HEK293 (cell line): Measurements from ENCODE around the gene FPR1.
A peak's percentile ranks its signal among the peaks of the same experiment; 100 is the strongest.

Experiments
- CTCF ChIA-PET: fragments of 350-600 bp; formaldehyde crosslinking; extraction: SDS; loops from one replicate; lab custom pipeline; 2021; ENCODE audit warnings: antibody characterized with exemption; lab: Yijun Ruan, JAX
- POLR2A ChIA-PET: fragments of 300-600 bp; formaldehyde crosslinking; extraction: SDS; loops from one replicate; lab custom pipeline; 2020; ENCODE audit warnings: antibody characterized with exemption, inconsistent platforms; lab: Yijun Ruan, JAX
- H3K27ac ChIP-seq: fragments of 200-500 bp; sonication (Bioruptor generic); 2 replicates; pipeline ENCODE4 v1.5.1; 2014; ENCODE audit warnings: low read depth, low read length, control low read depth, inconsistent platforms; ENCODE audit errors: extremely low read depth
- H3K36me3 ChIP-seq, 2 experiments: fragments of 200-500 bp in 1 of 2; sonication (Bioruptor generic) in 1 of 2; 1 replicate in 1 of 2; 2 replicates in 1 of 2; pipeline ENCODE4 v1.5.1; 2014 to 2017; ENCODE audit warnings: inconsistent platforms in 2 of 2, low read length in 2 of 2; ENCODE audit not compliant: control insufficient read depth in 2 of 2, insufficient read depth in 1 of 2
- H3K4me1 ChIP-seq: fragments of 200-500 bp; sonication (Bioruptor generic); 2 replicates; pipeline ENCODE4 v1.5.1; 2014; ENCODE audit warnings: mild to moderate bottlenecking, low read length, inconsistent platforms; ENCODE audit not compliant: control insufficient read depth, insufficient read depth
- H3K4me3 ChIP-seq: 2 replicates; pipeline ENCODE4 v1.5.1; 2011; ENCODE audit warnings: low read depth, mild to moderate bottlenecking, control low read depth, low read length, moderate library complexity
- H3K9me3 ChIP-seq: fragments of 200-500 bp; sonication (Bioruptor generic); 2 replicates; pipeline ENCODE4 v1.5.1; 2014; ENCODE audit warnings: low read depth, low read length, inconsistent platforms; ENCODE audit not compliant: control insufficient read depth, insufficient read depth
- ATF2 ChIP-seq: fragments of 450-650 bp; formaldehyde crosslinking; IDR thresholded peaks from 2 replicates; pipeline ENCODE4 v1.5.1; 2016; ENCODE audit warnings: missing biosample characterization, missing genetic modification characterization, low read depth
- KLF1 ChIP-seq: fragments of 450-650 bp; formaldehyde crosslinking; IDR thresholded peaks from 2 replicates; pipeline ENCODE4 v1.5.1; 2016; ENCODE audit warnings: missing biosample characterization, missing genetic modification characterization
- MZF1 ChIP-seq: fragments of 450-650 bp; formaldehyde crosslinking; IDR thresholded peaks from 2 replicates; pipeline ENCODE4 v1.5.1; 2017; ENCODE audit warnings: missing biosample characterization, missing genetic modification characterization, borderline replicate concordance
- SP2 ChIP-seq: fragments of 450-650 bp; formaldehyde crosslinking; IDR thresholded peaks from 2 replicates; pipeline ENCODE4 v1.5.1; 2016; ENCODE audit warnings: missing biosample characterization, missing genetic modification characterization
- SP3 ChIP-seq: fragments of 450-650 bp; formaldehyde crosslinking; IDR thresholded peaks from 2 replicates; pipeline ENCODE4 v1.5.1; 2016; ENCODE audit warnings: missing biosample characterization, missing genetic modification characterization
- ZBTB10 ChIP-seq: fragments of 450-650 bp; formaldehyde crosslinking; IDR thresholded peaks from 2 replicates; pipeline ENCODE4 v1.5.1; 2016; ENCODE audit warnings: missing biosample characterization, missing genetic modification characterization
- ZBTB26 ChIP-seq: fragments of 450-650 bp; formaldehyde crosslinking; optimal IDR thresholded peaks from 2 replicates; pipeline ENCODE3; 2016; ENCODE audit warnings: missing biosample characterization, mild to moderate bottlenecking, missing genetic modification characterization
- ZBTB44 ChIP-seq: fragments of 450-650 bp; IDR thresholded peaks from 2 replicates; pipeline ENCODE4 v1.5.1; 2018; ENCODE audit warnings: missing biosample characterization, mild to moderate bottlenecking, missing genetic modification characterization
- ZFP37 ChIP-seq: fragments of 450-650 bp; formaldehyde crosslinking; IDR thresholded peaks from 2 replicates; pipeline ENCODE4 v1.5.1; 2016; ENCODE audit warnings: missing biosample characterization, missing genetic modification characterization
- ZIC2 ChIP-seq: fragments of 450-650 bp; formaldehyde crosslinking; IDR thresholded peaks from 2 replicates; pipeline ENCODE4 v1.5.1; 2016; ENCODE audit warnings: missing biosample characterization, missing genetic modification characterization
- ZNF148 ChIP-seq: fragments of 450-650 bp; formaldehyde crosslinking; IDR thresholded peaks from 2 replicates; pipeline ENCODE4 v1.5.0; 2017; ENCODE audit warnings: missing biosample characterization, missing genetic modification characterization, borderline replicate concordance
- ZNF19 ChIP-seq: fragments of 450-650 bp; formaldehyde crosslinking; IDR thresholded peaks from 2 replicates; pipeline ENCODE4; 2016; ENCODE audit warnings: missing biosample characterization, missing genetic modification characterization, low read depth
- ZNF560 ChIP-seq: fragments of 450-650 bp; formaldehyde crosslinking; IDR thresholded peaks from 2 replicates; pipeline ENCODE4 v1.5.1; 2017; ENCODE audit warnings: missing biosample characterization, missing genetic modification characterization, borderline replicate concordance
- ZNF626 ChIP-seq: fragments of 450-650 bp; sonication (Bioruptor Pico); formaldehyde crosslinking; IDR thresholded peaks from 2 replicates; pipeline ENCODE4 v1.5.1; 2018; ENCODE audit warnings: missing biosample characterization, missing genetic modification characterization, inconsistent platforms
- ZNF629 ChIP-seq: fragments of 450-650 bp; formaldehyde crosslinking; IDR thresholded peaks from 2 replicates; pipeline ENCODE4 v1.5.1; 2017; ENCODE audit warnings: missing biosample characterization, missing genetic modification characterization
- ZNF639 ChIP-seq: fragments of 450-650 bp; formaldehyde crosslinking; IDR thresholded peaks from 2 replicates; pipeline ENCODE4 v1.5.1; 2016; ENCODE audit warnings: missing biosample characterization, missing genetic modification characterization
- ZNF658 ChIP-seq: fragments of 450-650 bp; formaldehyde crosslinking; IDR thresholded peaks from 2 replicates; pipeline ENCODE4; 2016; ENCODE audit warnings: missing biosample characterization, missing genetic modification characterization
- ZNF701 ChIP-seq: fragments of 450-650 bp; formaldehyde crosslinking; IDR thresholded peaks from 2 replicates; pipeline ENCODE4 v1.5.1; 2016; ENCODE audit warnings: missing biosample characterization, missing genetic modification characterization
- ZSCAN4 ChIP-seq: fragments of 450-650 bp; formaldehyde crosslinking; IDR thresholded peaks from 2 replicates; pipeline ENCODE4 v1.5.1; 2017; ENCODE audit warnings: missing biosample characterization, missing genetic modification characterization
- ZXDB ChIP-seq: fragments of 450-650 bp; formaldehyde crosslinking; IDR thresholded peaks from 2 replicates; pipeline ENCODE4 v1.5.1; 2016; ENCODE audit warnings: missing biosample characterization, missing genetic modification characterization

FPR1 gene

GRCh38 chr19:51704626-51705025, 47.1 kb downstream of the FPR1 start:
- ChIA-PET CTCF (no interaction called here), POLR2A (interaction anchor here (1.3 to 4.3 kb wide), 4 partner anchors 10 to 16 kb away, joined by 3 to 30 read pairs (median 14); partner anchors contain the start of gene SPACA6)
- no peaks in the 10 kb centered on the region for H3K9me3 ChIP-seq
- peak overlapping the region; percentile 70 for H3K27ac ChIP-seq
- H3K4me3 ChIP-seq, result peak overlapping the region; percentile 43
- peaks cover 3% of the 10 kb centered on the region; the same call in 1 of the 2 replicates for H3K4me1 ChIP-seq
- TF ChIP-seq ZNF560 (tag by site-specific recombination) (no peak), ZNF658 (tag by site-specific recombination) (no peak), ZNF639 (no peak), MZF1 (tag by site-specific recombination) (no peak), ZNF629 (tag by site-specific recombination) (no peak), ZIC2 (no peak), ZNF701 (no peak), ZXDB (tag by site-specific recombination) (no peak), ZSCAN4 (no peak), ZNF19 (no peak), ZNF626 (no peak)
- H3K36me3 ChIP-seq, result peaks cover 27 to 60% of the 10 kb centered on the region in 2 experiments

- H3K4me1 ChIP-seq, result peaks cover 3% of the 10 kb centered on the region; the same call in 1 of the 2 replicates
- no peaks in the 10 kb centered on the region for H3K9me3 ChIP-seq
- ChIA-PET CTCF (interaction anchor here (0.6 to 1.2 kb wide), 2 partner anchors 29 to 516 kb away, joined by 3 to 4 read pairs; no protein-coding TSS in a partner anchor), POLR2A (interaction anchor here (1.3 to 4.3 kb wide), 4 partner anchors 9 to 16 kb away, joined by 3 to 30 read pairs (median 14); partner anchors contain the start of gene SPACA6)
- H3K4me3 ChIP-seq, result peak overlapping the region; percentile 43
- peaks cover 30 to 68% of the 10 kb centered on the region in 2 experiments for H3K36me3 ChIP-seq
- H3K27ac ChIP-seq, result peak overlapping the region; percentile 70
- TF ChIP-seq ZBTB10, result 0 out of 2 replicates have a peak, but pooled peaks have one; percentile 38
- TF ChIP-seq ZFP37 (tag by site-specific recombination), result peak; percentile 44; the same call in 1 of the 2 replicates
- TF ChIP-seq ZNF148 (tag by site-specific recombination), result no peak
- TF ChIP-seq KLF1 (tag by site-specific recombination), result peak; percentile 64
- TF ChIP-seq ZXDB (tag by site-specific recombination), result peak; percentile 61
- TF ChIP-seq SP2 (tag by site-specific recombination), result peak; percentile 62; the same call in 1 of the 2 replicates
- TF ChIP-seq ZBTB26 (tag by site-specific recombination), result peak; percentile 98
- TF ChIP-seq ZBTB44 (tag by site-specific recombination), result peak; percentile 21; the same call in 1 of the 2 replicates
- no peak for TF ChIP-seq ATF2 (tag by site-specific recombination)
- peak; percentile 81 for TF ChIP-seq SP3 (tag by site-specific recombination)
These were observed 47.8 kb downstream of the FPR1 start for GRCh38 chr19:51703575-51704515.
